Hepatocyte (in vitro differentiated cells): ENCODE measurements around the gene WASF2. TPM values are rescaled to one million over a fixed set of nuclear protein-coding genes. Genes with fewer than 3 reads are reported as not detected.
"Not testable (repeated sequence)": the region's sequence is repeated elsewhere in the genome, so short reads cannot be mapped to it uniquely, and the experiment has no call there.

ENCODE experiments used
- DNase-seq: peaks from one replicate; pipeline ENCODE4 v3.0.0-alpha.2; 2016; ENCODE audit warnings: low spot score
- H2AFZ ChIP-seq: fragments of 200-600 bp; sonication (generic); 2 replicates; pipeline ENCODE4 v1.6.0; 2016; ENCODE audit warnings: antibody characterized with exemption, mild to moderate bottlenecking
- H3K27ac ChIP-seq: fragments of 200-600 bp; sonication (generic); 2 replicates; pipeline ENCODE4 v1.5.1; 2016; ENCODE audit warnings: mild to moderate bottlenecking
- H3K27me3 ChIP-seq: fragments of 200-600 bp; sonication (generic); 2 replicates; pipeline ENCODE4 v1.6.1; 2016
- H3K36me3 ChIP-seq: fragments of 200-600 bp; sonication (generic); replicated peaks from 2 replicates; pipeline ENCODE4 v1.5.1; 2016; ENCODE audit warnings: low read depth; ENCODE audit not compliant: insufficient read depth
- H3K4me1 ChIP-seq: fragments of 200-600 bp; sonication (generic); 2 replicates; pipeline ENCODE4 v1.5.1; 2016; ENCODE audit warnings: mild to moderate bottlenecking, moderate library complexity; ENCODE audit not compliant: insufficient read depth
- H3K4me2 ChIP-seq: fragments of 200-600 bp; sonication (generic); 2 replicates; pipeline ENCODE4 v1.6.0; 2016
- H3K4me3 ChIP-seq: fragments of 200-600 bp; sonication (generic); 2 replicates; pipeline ENCODE4 v1.5.1; 2016; ENCODE audit warnings: mild to moderate bottlenecking
- H3K79me2 ChIP-seq: fragments of 200-600 bp; sonication (generic); 2 replicates; pipeline ENCODE4 v1.6.0; 2017; ENCODE audit warnings: mild to moderate bottlenecking
- H3K9me2 ChIP-seq: fragments of 200-600 bp; sonication (generic); replicated peaks from 2 replicates; pipeline ENCODE4 v1.6.0; 2017; ENCODE audit warnings: mild to moderate bottlenecking; ENCODE audit not compliant: insufficient read depth
- H3K9me3 ChIP-seq: fragments of 200-600 bp; sonication (generic); 2 replicates; pipeline ENCODE4 v1.5.1; 2016; ENCODE audit warnings: low read depth, mild to moderate bottlenecking
- H4K20me1 ChIP-seq: fragments of 200-600 bp; sonication (generic); 2 replicates; pipeline ENCODE4 v1.6.0; 2016; ENCODE audit warnings: mild to moderate bottlenecking; ENCODE audit not compliant: insufficient read depth, poor library complexity, severe bottlenecking
- CTCF ChIP-seq: fragments of 200-600 bp; sonication (generic); IDR thresholded peaks from 2 replicates; pipeline ENCODE4 v1.5.1; 2016; ENCODE audit warnings: antibody characterized with exemption, mild to moderate bottlenecking; ENCODE audit not compliant: poor library complexity
- EZH2 ChIP-seq: fragments of 200-600 bp; sonication (generic); IDR thresholded peaks from 2 replicates; pipeline ENCODE4 v1.6.1; 2016; ENCODE audit warnings: antibody characterized with exemption, mild to moderate bottlenecking, borderline replicate concordance
- EZH2phosphoT487 ChIP-seq: fragments of 200-600 bp; sonication (generic); IDR thresholded peaks from one replicate; pipeline ENCODE4 v1.6.1; 2018; ENCODE audit warnings: antibody characterized with exemption, mild to moderate bottlenecking, low read depth, moderate library complexity; ENCODE audit not compliant: unreplicated experiment, severe bottlenecking
- WGBS: methylation state at CpG from one replicate; pipeline ENCODE4 v1.1.6; 2016; ENCODE audit warnings: low lambda C conversion rate; ENCODE audit errors: missing lambda C conversion rate; 5-methylcytosine and 5-hydroxymethylcytosine counted together
- polyA plus RNA-seq: library from polyadenylated mRNA; unstranded; fragments of >200 nt; fragmentation: Nextera tagmentation; extraction: Ambion mirVana; gene quantifications from 2 replicates; pipeline ENCODE4 v1.2.1, GENCODE V29; 2016
- total RNA-seq: library from RNA; depleted of rRNA; stranded (reverse); fragments of >200 nt; gene quantifications from 2 replicates; pipeline ENCODE4 v1.2.3, GENCODE V29; 2014

Gene WASF2
- total and polyA plus RNA-seq, 2 experiments from 2014 or later, result 28.5 to 45.6 TPM

- no peaks in the 10 kb centered on the region for H3K4me1 ChIP-seq
- no peaks in the 10 kb centered on the region for H3K27me3 ChIP-seq
- H3K4me3 ChIP-seq, result no peak overlapping the region
- TF ChIP-seq EZH2 (no peak), EZH2phosphoT487 (no peak), CTCF (no peak)
- WGBS, result 82% methylated on average over 6 of the region's 6 CpGs
- no peak for DNase-seq
- H3K79me2 ChIP-seq, result peaks cover 98% of the 10 kb centered on the region
- no peaks in the 10 kb centered on the region for H3K9me3 ChIP-seq
- peaks cover 95% of the 10 kb centered on the region for H4K20me1 ChIP-seq
- H3K4me2 ChIP-seq, result no peak overlapping the region
- H3K9me2 ChIP-seq, result no peaks in the 10 kb centered on the region
- H2AFZ ChIP-seq, result no peak overlapping the region
- no peak overlapping the region for H3K27ac ChIP-seq
- no peaks in the 10 kb centered on the region for H3K36me3 ChIP-seq
Measured at GRCh38 chr1:27469334-27469733, 20.6 kb downstream of the WASF2 start.

- Histone ChIP-seq H3K79me2 (peaks cover 98% of the 10 kb centered on the region), H4K20me1 (peaks cover 91% of the 10 kb centered on the region)
- H3K27me3 ChIP-seq, DNase-seq, H3K9me2 ChIP-seq, H3K4me2 ChIP-seq, H2AFZ ChIP-seq, H3K9me3 ChIP-seq, H3K4me3 ChIP-seq, H3K27ac ChIP-seq, H3K36me3 ChIP-seq, H3K4me1 ChIP-seq: not testable (repeated sequence)
- WGBS, result 96% methylated on average over 15 of the region's 15 CpGs
Measured at GRCh38 chr1:27468378-27468777, 21.6 kb downstream of the WASF2 start.

GRCh38 chr1:27464926-27465647, 24.9 kb downstream of the WASF2 start:
- no peak for DNase-seq
- no peaks in the 10 kb centered on the region for H3K36me3 ChIP-seq
- H4K20me1 ChIP-seq, result peaks cover 83% of the 10 kb centered on the region
- TF ChIP-seq EZH2 (no peak), EZH2phosphoT487 (no peak), CTCF (no peak)
- H3K79me2 ChIP-seq, result peaks cover 100% of the 10 kb centered on the region
- no peak overlapping the region for H3K27ac ChIP-seq
- H3K9me3 ChIP-seq, result no peaks in the 10 kb centered on the region
- H2AFZ ChIP-seq, result no peak overlapping the region
- H3K4me3 ChIP-seq, result no peak overlapping the region
- H3K4me1 ChIP-seq, result no peaks in the 10 kb centered on the region
- WGBS, result 90% methylated on average over 4 of the region's 4 CpGs
- H3K9me2 ChIP-seq, result no peaks in the 10 kb centered on the region
- no peaks in the 10 kb centered on the region for H3K27me3 ChIP-seq
- H3K4me2 ChIP-seq, result no peak overlapping the region

GRCh38 chr1:27463916-27464315, 26.1 kb downstream of the WASF2 start:
- H3K27ac ChIP-seq, H3K4me1 ChIP-seq, H3K4me2 ChIP-seq, H3K9me3 ChIP-seq, H2AFZ ChIP-seq, H3K4me3 ChIP-seq, H3K36me3 ChIP-seq, H3K9me2 ChIP-seq, H3K27me3 ChIP-seq, DNase-seq: not testable (repeated sequence)
- 93% methylated on average over 6 of the region's 6 CpGs for WGBS
- Histone ChIP-seq H3K79me2 (peaks cover 100% of the 10 kb centered on the region), H4K20me1 (peaks cover 83% of the 10 kb centered on the region)

- not testable (repeated sequence) for DNase-seq, H3K4me1 ChIP-seq, H3K9me2 ChIP-seq, H3K4me3 ChIP-seq, H3K4me2 ChIP-seq, H2AFZ ChIP-seq, H3K9me3 ChIP-seq, H3K36me3 ChIP-seq, H3K27me3 ChIP-seq, H3K27ac ChIP-seq
- 93% methylated on average over 10 of the region's 10 CpGs for WGBS
- Histone ChIP-seq H4K20me1 (peaks cover 55% of the 10 kb centered on the region), H3K79me2 (peaks cover 94% of the 10 kb centered on the region)
Measured at GRCh38 chr1:27458521-27458920, 31.4 kb downstream of the WASF2 start.
